Left ventricle myocardium inferior (tissue), 1 donor: ENCODE results near the gene TUT1. TPM values are rescaled to one million over a fixed set of nuclear protein-coding genes. Genes with fewer than 3 reads are reported as not detected.
"Not testable (repeated sequence)": the region's sequence is repeated elsewhere in the genome, so short reads cannot be mapped to it uniquely, and the experiment has no call there.

Experiments used
- DNase-seq: peaks from one replicate; pipeline ENCODE4 v3.0.0-alpha.2; 2020
- H3K27ac ChIP-seq: fragments of 200-600 bp; replicated peaks from 2 replicates; pipeline ENCODE4 v1.8.0; 2021
- H3K27me3 ChIP-seq: fragments of 200-600 bp; 2 replicates; pipeline ENCODE4 v1.8.0; 2021; ENCODE audit warnings: low read depth
- H3K36me3 ChIP-seq: fragments of 200-600 bp; 2 replicates; pipeline ENCODE4 v1.8.0; 2021
- H3K4me1 ChIP-seq: fragments of 200-600 bp; 2 replicates; pipeline ENCODE4 v1.8.0; 2021
- H3K4me3 ChIP-seq: fragments of 200-600 bp; 2 replicates; pipeline ENCODE4 v1.8.0; 2021; ENCODE audit warnings: mild to moderate bottlenecking, moderate library complexity
- H3K9me3 ChIP-seq: fragments of 200-600 bp; replicated peaks from 2 replicates; pipeline ENCODE4 v1.8.0; 2021
- intact Hi-C: fragments of 100-400 bp; cut with micrococcal nuclease; formaldehyde crosslinking; loops from one replicate; pipeline ENCODE4 v1.11.0; 2022
- total RNA-seq: library from RNA; stranded (reverse); fragmentation: NEBNext Ultra II Directional; extraction: Animal tissue kit (Norgen Biotek cat#: 25700); gene quantifications from one replicate; pipeline ENCODE4 v1.2.1, GENCODE V29; 2021
- TF ChIP-seq, protein P1 (sequence below): fragments of 200-600 bp; IDR thresholded peaks from 2 replicates; pipeline ENCODE4 v1.8.0; 2021; ENCODE audit warnings: antibody characterized with exemption, mild to moderate bottlenecking, borderline replicate concordance
- donor health status: DM: no; HTN: yes; CAD: no; lungs with severe emphysema.

TUT1 gene
- total RNA-seq, 1 donor from 2014 or later: 12.5 TPM

DNA sequence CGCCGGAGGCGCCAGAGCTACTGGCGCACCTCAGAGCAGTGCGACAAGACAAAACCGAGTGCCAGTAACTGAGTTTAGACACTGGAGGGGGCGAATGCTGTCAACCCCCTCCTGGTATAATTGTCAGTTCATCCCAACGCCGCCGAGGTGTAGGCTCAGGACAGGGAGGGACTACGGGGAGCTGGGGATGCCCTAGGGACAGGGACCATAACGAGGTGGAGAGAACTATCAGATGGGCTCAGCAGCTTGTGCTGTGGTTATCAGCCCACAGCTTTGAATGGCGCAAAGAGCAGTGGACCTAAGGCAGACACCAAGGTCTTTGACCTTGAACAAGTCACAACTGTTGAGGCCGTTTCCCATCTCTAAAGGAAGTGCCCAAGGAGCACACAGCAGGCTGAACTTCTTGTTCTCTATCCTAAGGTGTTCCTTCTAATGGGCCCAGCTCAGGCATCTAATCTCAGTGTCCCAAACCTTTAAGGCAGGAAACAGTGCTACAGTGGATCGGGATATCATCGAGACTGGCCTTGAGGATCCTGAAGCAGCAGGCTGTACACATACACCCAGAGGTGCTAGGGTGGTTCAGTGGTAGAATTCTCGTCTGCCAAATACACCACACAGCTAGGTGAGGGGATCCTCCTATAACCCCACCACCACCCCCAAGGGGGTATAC lies 958 bp upstream of the TUT1 start:
- TF ChIP-seq, protein P1, sequence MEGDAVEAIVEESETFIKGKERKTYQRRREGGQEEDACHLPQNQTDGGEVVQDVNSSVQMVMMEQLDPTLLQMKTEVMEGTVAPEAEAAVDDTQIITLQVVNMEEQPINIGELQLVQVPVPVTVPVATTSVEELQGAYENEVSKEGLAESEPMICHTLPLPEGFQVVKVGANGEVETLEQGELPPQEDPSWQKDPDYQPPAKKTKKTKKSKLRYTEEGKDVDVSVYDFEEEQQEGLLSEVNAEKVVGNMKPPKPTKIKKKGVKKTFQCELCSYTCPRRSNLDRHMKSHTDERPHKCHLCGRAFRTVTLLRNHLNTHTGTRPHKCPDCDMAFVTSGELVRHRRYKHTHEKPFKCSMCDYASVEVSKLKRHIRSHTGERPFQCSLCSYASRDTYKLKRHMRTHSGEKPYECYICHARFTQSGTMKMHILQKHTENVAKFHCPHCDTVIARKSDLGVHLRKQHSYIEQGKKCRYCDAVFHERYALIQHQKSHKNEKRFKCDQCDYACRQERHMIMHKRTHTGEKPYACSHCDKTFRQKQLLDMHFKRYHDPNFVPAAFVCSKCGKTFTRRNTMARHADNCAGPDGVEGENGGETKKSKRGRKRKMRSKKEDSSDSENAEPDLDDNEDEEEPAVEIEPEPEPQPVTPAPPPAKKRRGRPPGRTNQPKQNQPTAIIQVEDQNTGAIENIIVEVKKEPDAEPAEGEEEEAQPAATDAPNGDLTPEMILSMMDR: no peak
- intact Hi-C loops: no loop called here
- peaks cover 59% of the 10 kb centered on the region for H3K36me3 ChIP-seq
- no peaks in the 10 kb centered on the region for H3K27me3 ChIP-seq
- H3K9me3 ChIP-seq: no peaks in the 10 kb centered on the region
- DNase-seq: no peak
- H3K4me3 ChIP-seq: peak overlapping the region; percentile 72
- H3K4me1 ChIP-seq: peaks cover 45% of the 10 kb centered on the region
- peak overlapping the region; percentile 96 for H3K27ac ChIP-seq

DNA sequence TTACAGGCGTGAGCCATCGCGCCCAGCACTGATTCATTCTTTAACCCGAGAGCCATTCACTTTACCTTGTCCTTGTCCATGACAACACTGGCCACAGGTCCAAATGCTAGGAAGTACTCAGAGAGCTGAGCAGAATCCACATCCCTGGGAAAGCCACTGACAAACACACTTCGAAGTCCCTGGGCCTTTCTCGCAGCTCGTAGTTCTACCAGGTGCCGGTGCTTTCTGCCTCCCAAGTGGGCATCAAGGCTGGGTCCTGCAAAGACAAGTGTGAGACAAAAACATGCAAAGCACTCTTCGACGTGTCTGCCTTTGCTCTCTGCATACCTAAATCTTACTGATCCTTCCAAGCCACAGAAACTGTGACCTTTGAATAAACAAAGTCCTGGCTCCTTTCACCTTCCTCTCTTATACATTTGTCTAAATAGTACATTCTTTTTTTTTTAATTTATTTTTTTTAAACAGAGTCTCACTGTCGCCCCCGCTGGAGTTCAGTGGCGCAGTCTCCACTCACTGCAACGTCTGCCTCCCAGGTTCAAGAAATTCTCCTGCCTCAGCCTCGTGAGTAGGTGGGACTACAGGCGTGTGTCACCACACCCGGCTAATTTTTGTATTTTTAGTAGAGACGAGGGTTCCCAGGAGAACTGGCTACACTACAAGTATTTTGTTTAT lies 2.2 kb downstream of the TUT1 start:
- TF ChIP-seq, protein P1: no peak
- intact Hi-C loops: no loop called here
- Histone ChIP-seq H3K27ac (no peak overlapping the region), H3K27me3 (no peaks in the 10 kb centered on the region), H3K4me3 (no peak overlapping the region), H3K4me1 (peaks cover 45% of the 10 kb centered on the region), H3K9me3 (no peaks in the 10 kb centered on the region), H3K36me3 (peaks cover 55% of the 10 kb centered on the region)
- DNase-seq: no peak

DNA sequence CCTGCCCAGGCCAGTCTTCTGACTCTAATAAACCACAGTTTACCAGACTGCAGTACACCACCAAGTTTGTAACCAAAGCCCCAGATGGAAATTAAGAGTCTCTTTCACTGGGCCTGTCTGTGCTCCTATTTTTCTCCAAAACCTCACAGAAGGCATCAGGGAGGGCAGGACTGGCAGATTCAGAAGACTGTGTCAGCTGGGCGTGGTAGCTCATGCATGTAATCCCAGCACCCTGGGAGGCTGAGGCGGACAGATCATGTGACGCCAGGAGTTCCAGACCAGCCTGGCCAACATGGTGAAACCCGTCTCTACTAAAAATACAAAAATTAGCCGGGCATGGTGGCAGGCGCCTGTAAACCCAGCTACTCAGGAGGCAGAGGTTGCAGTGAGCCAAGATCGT lies 6.0 kb downstream of the TUT1 start:
- intact Hi-C loops, H3K27ac ChIP-seq, H3K4me3 ChIP-seq, H3K9me3 ChIP-seq, H3K27me3 ChIP-seq, DNase-seq: not testable (repeated sequence)
- peaks cover 72% of the 10 kb centered on the region for H3K36me3 ChIP-seq
- peaks cover 22% of the 10 kb centered on the region for H3K4me1 ChIP-seq

DNA sequence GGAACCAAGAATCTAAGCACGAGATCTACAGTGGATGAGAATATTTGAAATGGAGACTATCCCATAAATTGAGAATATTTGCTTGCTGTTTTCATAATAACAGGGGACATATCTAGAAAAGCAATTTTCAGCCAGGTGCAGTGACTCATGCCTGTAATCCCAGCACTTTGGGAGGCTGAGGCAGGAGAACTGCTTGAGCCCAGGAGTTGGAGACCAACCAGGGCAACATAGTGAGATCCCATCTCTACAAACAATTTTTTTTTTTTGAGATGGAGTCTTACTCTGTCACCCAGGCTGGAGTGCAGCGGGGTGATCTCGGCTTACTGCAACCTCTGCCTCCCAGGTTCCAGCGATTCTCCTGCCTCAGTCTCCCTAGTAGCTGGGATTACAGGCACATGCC lies 9.6 kb downstream of the TUT1 start:
- H3K9me3 ChIP-seq, DNase-seq, intact Hi-C loops, H3K27me3 ChIP-seq, H3K27ac ChIP-seq, H3K4me3 ChIP-seq: not testable (repeated sequence)
- Histone ChIP-seq H3K4me1 (peaks cover 19% of the 10 kb centered on the region), H3K36me3 (peaks cover 78% of the 10 kb centered on the region)

DNA sequence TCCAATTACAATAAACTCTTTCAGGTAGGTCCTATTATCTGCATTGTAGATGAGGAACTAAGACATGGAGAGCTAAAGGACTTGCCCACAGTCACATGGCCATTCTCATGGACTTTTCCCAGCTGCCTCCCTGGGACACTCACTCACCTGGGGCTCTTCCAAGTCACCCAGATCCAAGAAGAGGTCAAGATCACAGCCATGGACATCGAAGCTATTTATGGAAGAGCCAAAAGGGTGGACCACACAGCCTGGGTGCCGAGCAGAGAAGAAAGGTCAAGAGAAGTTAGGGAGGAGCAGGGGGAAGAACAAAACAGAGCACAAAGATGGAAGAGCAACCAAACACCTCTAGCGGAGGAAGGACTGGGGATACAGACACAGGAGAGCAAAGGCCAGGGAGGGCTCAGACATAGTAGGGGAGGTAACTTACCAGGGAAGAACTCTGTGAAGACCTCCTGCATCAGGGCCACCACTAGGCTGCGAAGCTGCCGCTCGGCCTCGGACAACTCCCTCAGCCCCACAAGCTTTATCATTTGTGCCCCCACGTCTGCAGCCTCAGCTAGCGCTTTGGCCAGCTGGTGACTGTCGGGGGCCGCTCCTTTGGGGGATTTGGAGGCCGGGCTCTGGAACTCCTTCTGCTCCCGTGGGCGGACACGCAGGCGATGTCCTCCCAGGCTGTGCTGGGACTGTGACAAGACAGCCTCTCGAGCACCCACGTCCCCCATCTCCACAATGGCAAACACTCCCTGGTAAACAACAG lies 10.2 kb downstream of the TUT1 start:
- Histone ChIP-seq H3K9me3 (no peaks in the 10 kb centered on the region), H3K4me1 (peaks cover 25% of the 10 kb centered on the region), H3K27me3 (no peaks in the 10 kb centered on the region), H3K27ac (no peak overlapping the region), H3K4me3 (no peak overlapping the region), H3K36me3 (peaks cover 78% of the 10 kb centered on the region)
- intact Hi-C loops: no loop called here
- no peak for DNase-seq
- TF ChIP-seq, protein P1: no peak

DNA sequence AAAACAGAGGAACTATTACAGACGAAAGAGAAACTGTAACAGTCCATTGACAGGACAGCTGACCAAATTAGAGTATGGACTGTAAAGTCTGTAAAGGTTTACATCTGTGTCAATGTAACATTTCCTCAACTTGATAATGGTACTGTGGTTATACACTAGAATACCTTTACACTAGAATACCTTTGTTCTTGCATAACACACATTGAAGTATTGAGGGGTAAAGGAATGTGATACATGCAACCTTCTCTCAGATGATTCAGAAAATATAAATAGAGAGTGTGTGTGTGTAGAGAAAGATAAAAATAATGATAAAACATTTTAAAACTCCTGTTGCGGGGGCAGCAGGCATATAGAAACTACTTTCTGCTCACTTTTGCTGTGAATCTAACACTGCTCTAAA lies 12.1 kb downstream of the TUT1 start:
- H3K36me3 ChIP-seq: peaks cover 61% of the 10 kb centered on the region

More for the DNA sequence above, 12.1 kb downstream of the TUT1 start:
- H3K4me1 ChIP-seq: peaks cover 44% of the 10 kb centered on the region
- TF ChIP-seq, protein P1: no peak
- no peaks in the 10 kb centered on the region for H3K9me3 ChIP-seq
- no peak overlapping the region for H3K4me3 ChIP-seq
- no peak overlapping the region for H3K27ac ChIP-seq
- no peaks in the 10 kb centered on the region for H3K27me3 ChIP-seq
- DNase-seq: no peak
- intact Hi-C loops: no loop called here
